Measurements from ENCODE around the gene PRXL2C. TPM values are rescaled to one million over a fixed set of nuclear protein-coding genes. Genes with fewer than 3 reads are reported as not detected.
"Not testable (repeated sequence)": the region's sequence is repeated elsewhere in the genome, so short reads cannot be mapped to it uniquely, and the experiment has no call there.

The PRXL2C gene
- total RNA-seq, 5 donors from 2014 or later (not counting 1 experiment from before 2014, with no cell fraction given) = 9.3 to 17.0 (median 11.2) TPM

- H3K9me3 Mint-ChIP-seq = peaks cover 0 to 4% (median 3%) of the 10 kb centered on the region in 3 donors
- H3K4me3 ChIP-seq (ENCODE audit: control insufficient read depth in 1 of 2, extremely low read depth in 1 of 2, low read length in 1 of 2) = peak overlapping the region; percentile 18 to 49
- H3K27ac ChIP-seq (ENCODE audit: low read length) = peak overlapping the region; percentile 59
- POLR2A ChIA-PET = no interaction called here
- H3K36me3 Mint-ChIP-seq = peaks cover 4% of the 10 kb centered on the region
- peak overlapping the region; percentile 83 to 85 (median 85) for H3K4me3 Mint-ChIP-seq
- peak; percentile 36 to 83 (median 72) for DNase-seq
- CTCF ChIA-PET = interaction anchor here in 1 of 2 donors (1.2 kb wide), 1 partner anchor 91 kb away, joined by 4 read pairs; the partner anchor contains the start of gene ZNF510
- 4% methylated on average over 58 of the region's 62 CpGs for WGBS (ENCODE audit: insufficient coverage)
- ATAC-seq (replicated peaks in 1 of 4) = peak; percentile 92 to 98 (median 94)
- peaks cover 0 to 3% of the 10 kb centered on the region in 2 donors for H3K27me3 Mint-ChIP-seq
- peaks cover 0 to 4% of the 10 kb centered on the region in 2 experiments for H3K27me3 ChIP-seq (replicated peaks in 1 of 2; ENCODE audit: control insufficient read depth in 2 of 2, extremely low read depth in 1 of 2, insufficient read depth in 2 of 2, low read length in 1 of 2)
- peaks cover 9 to 14% (median 11%) of the 10 kb centered on the region in 3 donors for H3K4me1 Mint-ChIP-seq
- no peaks in the 10 kb centered on the region for H3K9me3 ChIP-seq
- no peaks in the 10 kb centered on the region for H3K36me3 ChIP-seq (ENCODE audit: control insufficient read depth in 2 of 2, extremely low read depth in 1 of 2, insufficient read depth in 1 of 2, low read length in 1 of 2)
- peaks cover 0 to 7% of the 10 kb centered on the region in 2 experiments for H3K4me1 ChIP-seq (ENCODE audit: control insufficient read depth in 1 of 2, extremely low read depth in 1 of 2, insufficient read depth in 2 of 2, low read length in 2 of 2)
- H3K27ac Mint-ChIP-seq = peak overlapping the region; percentile 31 to 71
Measured at GRCh38 chr9:96686638-96687335, 31.7 kb upstream of the PRXL2C start.

GRCh38 chr9:96680812-96681499 lies 25.8 kb upstream of the PRXL2C start:
- H3K27ac ChIP-seq (ENCODE audit: low read length) = no peak overlapping the region
- WGBS (ENCODE audit: insufficient coverage) = 0% methylated on average over 1 of the region's 4 CpGs
- POLR2A ChIA-PET = no interaction called here
- H3K4me3 ChIP-seq (ENCODE audit: control insufficient read depth in 1 of 2, extremely low read depth in 1 of 2, low read length in 1 of 2) = no peak overlapping the region
- CTCF ChIA-PET = interaction anchor here (0.5 to 1.3 kb wide), 3 partner anchors 11 to 882 kb away, joined by 3 to 6 read pairs (median 4); no protein-coding TSS in a partner anchor
- Mint-ChIP-seq H3K27me3 (peaks cover 0 to 3% of the 10 kb centered on the region in 2 donors), H3K9me3 (no peaks in the 10 kb centered on the region), H3K27ac (no peak overlapping the region), H3K4me1 (no peaks in the 10 kb centered on the region), H3K4me3 (no peak overlapping the region), H3K36me3 (no peaks in the 10 kb centered on the region)
- DNase-seq (no peak), ATAC-seq (replicated peaks in 1 of 4) (no peak)
- peaks cover 0 to 3% of the 10 kb centered on the region in 2 experiments for H3K27me3 ChIP-seq (replicated peaks in 1 of 2; ENCODE audit: control insufficient read depth in 2 of 2, extremely low read depth in 1 of 2, insufficient read depth in 2 of 2, low read length in 1 of 2)
- no peaks in the 10 kb centered on the region for H3K4me1 ChIP-seq (ENCODE audit: control insufficient read depth in 1 of 2, extremely low read depth in 1 of 2, insufficient read depth in 2 of 2, low read length in 2 of 2)
- H3K36me3 ChIP-seq (ENCODE audit: control insufficient read depth in 2 of 2, extremely low read depth in 1 of 2, insufficient read depth in 1 of 2, low read length in 1 of 2) = no peaks in the 10 kb centered on the region
- no peaks in the 10 kb centered on the region for H3K9me3 ChIP-seq

GRCh38 chr9:96674906-96675538 lies 19.9 kb upstream of the PRXL2C start:
- H3K9me3 ChIP-seq = no peaks in the 10 kb centered on the region
- H3K27ac Mint-ChIP-seq = no peak overlapping the region
- DNase-seq = no peak
- no peak overlapping the region for H3K4me3 Mint-ChIP-seq
- H3K27me3 Mint-ChIP-seq = peaks cover 13 to 25% of the 10 kb centered on the region in 2 donors
- ChIA-PET CTCF (interaction anchor here in 1 of 2 donors (0.7 kb wide), 1 partner anchor 200 kb away, joined by 7 read pairs; no protein-coding TSS in a partner anchor), POLR2A (no interaction called here)
- H3K4me1 ChIP-seq (ENCODE audit: control insufficient read depth in 1 of 2, extremely low read depth in 1 of 2, insufficient read depth in 2 of 2, low read length in 2 of 2) = no peaks in the 10 kb centered on the region
- peaks cover 0 to 14% of the 10 kb centered on the region in 2 experiments for H3K27me3 ChIP-seq (replicated peaks in 1 of 2; ENCODE audit: control insufficient read depth in 2 of 2, extremely low read depth in 1 of 2, insufficient read depth in 2 of 2, low read length in 1 of 2)
- H3K9me3 Mint-ChIP-seq = no peaks in the 10 kb centered on the region
- ATAC-seq (replicated peaks in 1 of 4) = no peak
- H3K27ac ChIP-seq (ENCODE audit: low read length) = no peak overlapping the region
- H3K4me1 Mint-ChIP-seq = no peaks in the 10 kb centered on the region
- H3K36me3 ChIP-seq (ENCODE audit: control insufficient read depth in 2 of 2, extremely low read depth in 1 of 2, insufficient read depth in 1 of 2, low read length in 1 of 2) = no peaks in the 10 kb centered on the region
- no peak overlapping the region for H3K4me3 ChIP-seq (ENCODE audit: control insufficient read depth in 1 of 2, extremely low read depth in 1 of 2, low read length in 1 of 2)
- no peaks in the 10 kb centered on the region for H3K36me3 Mint-ChIP-seq

- H3K4me3 Mint-ChIP-seq; H3K4me1 ChIP-seq (ENCODE audit: control insufficient read depth in 1 of 2, extremely low read depth in 1 of 2, insufficient read depth in 2 of 2, low read length in 2 of 2); H3K4me1 Mint-ChIP-seq; POLR2A ChIA-PET; H3K27ac Mint-ChIP-seq; H3K36me3 Mint-ChIP-seq; H3K27ac ChIP-seq (ENCODE audit: low read length); CTCF ChIA-PET; H3K9me3 Mint-ChIP-seq; H3K9me3 ChIP-seq; H3K4me3 ChIP-seq (ENCODE audit: control insufficient read depth in 1 of 2, extremely low read depth in 1 of 2, low read length in 1 of 2); H3K36me3 ChIP-seq (ENCODE audit: control insufficient read depth in 2 of 2, extremely low read depth in 1 of 2, insufficient read depth in 1 of 2, low read length in 1 of 2); ATAC-seq (replicated peaks in 1 of 4); DNase-seq: not testable (repeated sequence)
- peaks cover 0 to 18% of the 10 kb centered on the region in 2 experiments for H3K27me3 ChIP-seq (replicated peaks in 1 of 2; ENCODE audit: control insufficient read depth in 2 of 2, extremely low read depth in 1 of 2, insufficient read depth in 2 of 2, low read length in 1 of 2)
- WGBS (ENCODE audit: insufficient coverage) = 100% methylated on average over 2 of the region's 4 CpGs
- H3K27me3 Mint-ChIP-seq = peaks cover 13 to 25% of the 10 kb centered on the region in 2 donors
Measured at GRCh38 chr9:96673786-96674185, 18.7 kb upstream of the PRXL2C start.

GRCh38 chr9:96668868-96669534 lies 13.9 kb upstream of the PRXL2C start:
- H3K4me3 Mint-ChIP-seq = no peak overlapping the region
- no peaks in the 10 kb centered on the region for H3K4me1 Mint-ChIP-seq
- H3K9me3 ChIP-seq = no peaks in the 10 kb centered on the region
- no peaks in the 10 kb centered on the region for H3K9me3 Mint-ChIP-seq
- no peak overlapping the region for H3K4me3 ChIP-seq (ENCODE audit: control insufficient read depth in 1 of 2, extremely low read depth in 1 of 2, low read length in 1 of 2)
- H3K36me3 Mint-ChIP-seq = no peaks in the 10 kb centered on the region
- no peak overlapping the region for H3K27ac Mint-ChIP-seq
- CTCF ChIA-PET = interaction anchor here in 1 of 2 donors (0.7 kb wide), 1 partner anchor 157 kb away, joined by 3 read pairs; no protein-coding TSS in a partner anchor
- ATAC-seq (replicated peaks in 1 of 4) = no peak
- no peak overlapping the region for H3K27ac ChIP-seq (ENCODE audit: low read length)
- H3K27me3 ChIP-seq (replicated peaks in 1 of 2; ENCODE audit: control insufficient read depth in 2 of 2, extremely low read depth in 1 of 2, insufficient read depth in 2 of 2, low read length in 1 of 2) = peaks cover 0 to 12% of the 10 kb centered on the region in 2 experiments
- WGBS (ENCODE audit: insufficient coverage) = 94% methylated on average over 6 of the region's 20 CpGs
- no peaks in the 10 kb centered on the region for H3K4me1 ChIP-seq (ENCODE audit: control insufficient read depth in 1 of 2, extremely low read depth in 1 of 2, insufficient read depth in 2 of 2, low read length in 2 of 2)
- peaks cover 11 to 19% of the 10 kb centered on the region in 2 donors for H3K27me3 Mint-ChIP-seq
- no peak for DNase-seq
- H3K36me3 ChIP-seq (ENCODE audit: control insufficient read depth in 2 of 2, extremely low read depth in 1 of 2, insufficient read depth in 1 of 2, low read length in 1 of 2) = no peaks in the 10 kb centered on the region
- POLR2A ChIA-PET = no interaction called here

GRCh38 chr9:96667363-96667728 lies 12.2 kb upstream of the PRXL2C start:
- POLR2A ChIA-PET = interaction anchor here in 1 of 2 donors (0.9 kb wide), 1 partner anchor 12 kb away, joined by 5 read pairs; the partner anchor contains the start of gene PRXL2C

More at GRCh38 chr9:96667363-96667728, 12.2 kb upstream of the PRXL2C start:
- H3K4me1 Mint-ChIP-seq = no peaks in the 10 kb centered on the region
- no peak overlapping the region for H3K27ac ChIP-seq (ENCODE audit: low read length)
- ATAC-seq (replicated peaks in 1 of 4) (no peak), DNase-seq (no peak)
- H3K9me3 ChIP-seq = no peaks in the 10 kb centered on the region
- H3K4me1 ChIP-seq (ENCODE audit: control insufficient read depth in 1 of 2, extremely low read depth in 1 of 2, insufficient read depth in 2 of 2, low read length in 2 of 2) = no peaks in the 10 kb centered on the region
- H3K36me3 ChIP-seq (ENCODE audit: control insufficient read depth in 2 of 2, extremely low read depth in 1 of 2, insufficient read depth in 1 of 2, low read length in 1 of 2) = no peaks in the 10 kb centered on the region
- no peaks in the 10 kb centered on the region for H3K9me3 Mint-ChIP-seq
- 81% methylated on average over 2 of the region's 2 CpGs for WGBS (ENCODE audit: insufficient coverage)
- no peak overlapping the region for H3K4me3 ChIP-seq (ENCODE audit: control insufficient read depth in 1 of 2, extremely low read depth in 1 of 2, low read length in 1 of 2)
- H3K4me3 Mint-ChIP-seq = no peak overlapping the region
- no peak overlapping the region for H3K27ac Mint-ChIP-seq
- H3K27me3 Mint-ChIP-seq = peaks cover 6 to 19% of the 10 kb centered on the region in 2 donors
- peaks cover 0 to 14% of the 10 kb centered on the region in 2 experiments for H3K27me3 ChIP-seq (replicated peaks in 1 of 2; ENCODE audit: control insufficient read depth in 2 of 2, extremely low read depth in 1 of 2, insufficient read depth in 2 of 2, low read length in 1 of 2)
- no peaks in the 10 kb centered on the region for H3K36me3 Mint-ChIP-seq
- CTCF ChIA-PET = interaction anchor here (0.5 to 2.2 kb wide), 5 partner anchors 22 to 351 kb away, joined by 3 to 16 read pairs (median 5); no protein-coding TSS in a partner anchor

Measured in T-cell (primary cell).